Endothelial cell of umbilical vein (primary cell): ENCODE results near the gene TRMT112. TPM values are rescaled to one million over a fixed set of nuclear protein-coding genes. Genes with fewer than 3 reads are reported as not detected.

Source experiments
- BruUV-seq: library from RNA; stranded (reverse); fragments of 400-500 nt; replicated peaks from 2 replicates; lab custom pipeline; 2021; lab: Mats Ljungman, UMichigan
- CTCF ChIA-PET: fragments of 300-600, 350-600 bp; sonication (Branson Sonifier 250); formaldehyde crosslinking; loops from one replicate; lab custom pipeline; 2021; ENCODE audit warnings: antibody characterized with exemption, inconsistent platforms; lab: Charles Lee
- POLR2A ChIA-PET: fragments of 300-600, 350-600 bp; sonication (Branson Sonifier 250); formaldehyde crosslinking; loops from one replicate; lab custom pipeline; 2021; ENCODE audit warnings: antibody characterized with exemption, inconsistent platforms; lab: Charles Lee
- DNase-seq: peaks from one replicate; pipeline ENCODE4 v3.0.0-alpha.2; 2011; ENCODE audit warnings: low read depth, low spot score
- FAIRE-seq: peaks from 2 replicates; lab custom pipeline; 2011; peaks lifted over from hg19 to GRCh38; lab: Jason Lieb, UNC
- H2AFZ ChIP-seq: 2 replicates; pipeline ENCODE4 v1.6.0; 2012; ENCODE audit warnings: low read depth, low read length, control low read depth, inconsistent platforms
- H3K27ac ChIP-seq: 2 replicates; pipeline ENCODE4 v1.5.1; 2011; ENCODE audit warnings: low read depth, mild to moderate bottlenecking, control low read depth, low read length, moderate library complexity; ENCODE audit not compliant: insufficient read depth
- H3K27me3 ChIP-seq, 2 experiments: 2 replicates each; pipeline versions ENCODE4 v1.6.0 to v1.6.1; 2011; ENCODE audit warnings: low read length in 2 of 2, mixed read lengths in 1 of 2; ENCODE audit not compliant: control insufficient read depth in 2 of 2, insufficient read depth in 2 of 2
- H3K36me3 ChIP-seq, 2 experiments: 2 replicates in 1 of 2; 3 replicates in 1 of 2; pipeline ENCODE4 v1.5.1; 2011; ENCODE audit warnings: low read length in 2 of 2, mild to moderate bottlenecking in 1 of 2, moderate library complexity in 1 of 2; ENCODE audit not compliant: control insufficient read depth in 2 of 2, insufficient read depth in 2 of 2; ENCODE audit errors: extremely low read depth in 1 of 2
- H3K4me1 ChIP-seq: 3 replicates; pipeline ENCODE4 v1.5.1; 2011; ENCODE audit warnings: mild to moderate bottlenecking, low read length; ENCODE audit not compliant: control insufficient read depth, insufficient read depth; ENCODE audit errors: extremely low read depth
- H3K4me2 ChIP-seq: 2 replicates; pipeline ENCODE4 v1.6.1; 2011; ENCODE audit warnings: low read length, control low read depth, mixed read lengths; ENCODE audit not compliant: insufficient read depth
- H3K4me3 ChIP-seq, 3 experiments: fragments of 200-600 bp in 1 of 3; sonication (generic), shearing (Covaris generic) in 1 of 3; replicated peaks in 1 of 3; 2 replicates each; pipeline ENCODE4 v1.5.1; 2011 to 2016; ENCODE audit warnings: control low read depth in 3 of 3, low read length in 3 of 3, mild to moderate bottlenecking in 2 of 3, inconsistent platforms in 1 of 3, low read depth in 1 of 3, moderate library complexity in 1 of 3; ENCODE audit not compliant: insufficient read depth in 1 of 3
- H3K79me2 ChIP-seq: 2 replicates; pipeline ENCODE4 v1.6.0; 2012; ENCODE audit warnings: low read length, inconsistent platforms; ENCODE audit not compliant: control insufficient read depth, insufficient read depth
- H3K9ac ChIP-seq: replicated peaks from 2 replicates; pipeline ENCODE3; 2011; ENCODE audit warnings: low read length, control low read depth; ENCODE audit not compliant: insufficient read depth; ENCODE audit errors: extremely low read depth
- H3K9me1 ChIP-seq: replicated peaks from 3 replicates; pipeline ENCODE4 v1.6.0; 2011; ENCODE audit warnings: mild to moderate bottlenecking, low read length; ENCODE audit not compliant: control insufficient read depth, insufficient read depth; ENCODE audit errors: extremely low read depth
- H3K9me3 ChIP-seq: replicated peaks from 2 replicates; pipeline ENCODE4 v1.5.1; 2012; ENCODE audit warnings: low read length, inconsistent platforms; ENCODE audit not compliant: control insufficient read depth, insufficient read depth
- H4K20me1 ChIP-seq: replicated peaks from 2 replicates; pipeline ENCODE3; 2011; ENCODE audit warnings: mild to moderate bottlenecking, low read length; ENCODE audit not compliant: control insufficient read depth, insufficient read depth; ENCODE audit errors: extremely low read depth
- EZH2 ChIP-seq: IDR thresholded peaks from 2 replicates; pipeline ENCODE4 v1.6.1; 2012; ENCODE audit warnings: borderline replicate concordance, low read depth, mild to moderate bottlenecking, moderate library complexity, low read length, inconsistent platforms; ENCODE audit not compliant: severe bottlenecking
- FOS ChIP-seq: IDR thresholded peaks from 2 replicates; pipeline ENCODE4 v1.6.1; 2011; ENCODE audit warnings: mild to moderate bottlenecking, low read length, moderate library complexity, borderline replicate concordance; ENCODE audit not compliant: insufficient read depth
- GATA2 ChIP-seq: IDR thresholded peaks from 2 replicates; pipeline ENCODE4 v1.7.0; 2011; ENCODE audit warnings: low read depth, mild to moderate bottlenecking, moderate library complexity, mixed read lengths, low read length; ENCODE audit not compliant: insufficient read length, insufficient read depth
- JUN ChIP-seq: IDR thresholded peaks from 2 replicates; pipeline ENCODE4 v1.6.1; 2011; ENCODE audit warnings: borderline replicate concordance, low read depth; ENCODE audit not compliant: insufficient read length, insufficient read depth
- MAX ChIP-seq: IDR thresholded peaks from 2 replicates; pipeline ENCODE4 v1.6.1; 2011; ENCODE audit not compliant: insufficient read depth, insufficient read length
- MYC ChIP-seq: IDR thresholded peaks from one replicate; pipeline ENCODE4 v1.6.1; 2011; ENCODE audit warnings: mild to moderate bottlenecking, low read depth, low read length
- POLR2A ChIP-seq: IDR thresholded peaks from 2 replicates; pipeline ENCODE4 v1.6.1; 2012; ENCODE audit warnings: low read depth, mild to moderate bottlenecking, control low read depth, low read length
- POLR2AphosphoS5 ChIP-seq: IDR thresholded peaks from 2 replicates; pipeline ENCODE4 v1.6.1; 2012; ENCODE audit warnings: low read depth, mild to moderate bottlenecking, control low read depth, low read length, moderate library complexity; ENCODE audit not compliant: insufficient read depth
- dilution Hi-C: fragments of 300-500 bp; cut with MboI; formaldehyde crosslinking; loops from one replicate; pipeline ENCODE4 v1.15.0; 2019; ENCODE audit warnings: low sequenced_read_pairs; ENCODE audit not compliant: extremely low pct_ligation_motif_present
- intact Hi-C: fragments of 100-400 bp; cut with micrococcal nuclease; formaldehyde crosslinking; loops from one replicate; pipeline ENCODE4 v1.10.0; 2022
- polyA plus RNA-seq, 4 experiments: library from polyadenylated mRNA; depleted of rRNA in 3 of 4; stranded (reverse) in 3 of 4; unstranded in 1 of 4; fragments of >200 nt; gene quantifications; 2 replicates each; pipeline versions ENCODE4 v1.2.1 to v1.2.3, GENCODE V29; 2011 to 2012; ENCODE audit warnings: missing spikeins in 1 of 4
- total RNA-seq: library from RNA; stranded (reverse); gene quantifications from 2 replicates; pipeline ENCODE4 v1.2.3, GENCODE V29; 2021
- TF ChIP-seq, protein P1 (sequence below), 2 donors: IDR thresholded peaks; 1 replicate in 1 of 2; 2 replicates in 1 of 2; pipeline ENCODE4 v1.5.1; 2011; ENCODE audit warnings: low read length in 2 of 2, mild to moderate bottlenecking in 2 of 2, moderate library complexity in 2 of 2, control low read depth in 1 of 2, inconsistent platforms in 1 of 2, low read depth in 1 of 2; ENCODE audit not compliant: insufficient read depth in 1 of 2; ENCODE audit errors: extremely low read depth in 1 of 2

The TRMT112 gene
- total and polyA plus RNA-seq, 2 donors (not counting 3 experiments of a cell fraction or from before 2014, with no cell fraction given): 195 to 575 TPM

DNA sequence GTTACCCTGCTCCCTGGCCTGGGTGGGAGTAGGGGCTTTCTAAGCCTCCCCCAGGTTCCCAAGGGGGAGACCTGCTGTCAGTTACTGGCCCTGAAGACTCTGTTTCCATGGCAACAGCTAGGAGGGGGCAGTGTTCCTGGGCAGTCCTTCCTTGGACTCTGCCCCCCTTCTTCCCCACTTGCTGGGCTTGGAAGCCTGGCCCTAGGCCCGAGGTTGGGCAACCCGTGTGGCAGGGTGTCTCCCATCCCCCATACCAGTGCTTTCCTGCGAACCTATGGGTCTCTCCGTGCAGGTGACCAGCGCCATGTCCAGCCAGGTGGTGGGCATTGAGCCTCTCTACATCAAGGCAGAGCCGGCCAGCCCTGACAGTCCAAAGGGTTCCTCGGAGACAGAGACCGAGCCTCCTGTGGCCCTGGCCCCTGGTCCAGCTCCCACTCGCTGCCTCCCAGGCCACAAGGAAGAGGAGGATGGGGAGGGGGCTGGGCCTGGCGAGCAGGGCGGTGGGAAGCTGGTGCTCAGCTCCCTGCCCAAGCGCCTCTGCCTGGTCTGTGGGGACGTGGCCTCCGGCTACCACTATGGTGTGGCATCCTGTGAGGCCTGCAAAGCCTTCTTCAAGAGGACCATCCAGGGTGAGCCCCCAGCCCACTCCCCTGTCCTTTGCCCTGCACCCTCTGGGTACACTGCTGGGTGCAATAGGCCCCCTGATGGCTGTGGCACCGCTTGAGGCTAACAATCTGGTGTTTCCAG lies 10.3 kb downstream of the TRMT112 start:
- intact Hi-C loops: no loop called here
- BruUV-seq: no TSS peak
- Histone ChIP-seq H3K9ac (no peak overlapping the region), H3K9me1 (no peaks in the 10 kb centered on the region), H3K36me3 (no peaks in the 10 kb centered on the region), H3K79me2 (peaks cover 10% of the 10 kb centered on the region), H3K27me3 (no peaks in the 10 kb centered on the region), H4K20me1 (no peaks in the 10 kb centered on the region), H3K9me3 (no peaks in the 10 kb centered on the region), H3K4me2 (no peak overlapping the region), H3K4me1 (peaks cover 6% of the 10 kb centered on the region), H2AFZ (no peak overlapping the region), H3K27ac (no peak overlapping the region), H3K4me3 (no peak overlapping the region)
- ChIA-PET CTCF (interaction anchor here (0.7 to 6.7 kb wide), 6 partner anchors 10 to 101 kb away, joined by 3 to 413 read pairs (median 4); partner anchors contain the start of genes FERMT3, PRDX5 and TRMT112), POLR2A (no interaction called here)
- DNase-seq: no peak
- dilution Hi-C loops: no loop called here
- no peak for FAIRE-seq
- TF ChIP-seq GATA2 (no peak), POLR2A (no peak), FOS (no peak), EZH2 (no peak), MAX (no peak), MYC (no peak), POLR2AphosphoS5 (no peak), JUN (no peak)
- TF ChIP-seq, protein P1, sequence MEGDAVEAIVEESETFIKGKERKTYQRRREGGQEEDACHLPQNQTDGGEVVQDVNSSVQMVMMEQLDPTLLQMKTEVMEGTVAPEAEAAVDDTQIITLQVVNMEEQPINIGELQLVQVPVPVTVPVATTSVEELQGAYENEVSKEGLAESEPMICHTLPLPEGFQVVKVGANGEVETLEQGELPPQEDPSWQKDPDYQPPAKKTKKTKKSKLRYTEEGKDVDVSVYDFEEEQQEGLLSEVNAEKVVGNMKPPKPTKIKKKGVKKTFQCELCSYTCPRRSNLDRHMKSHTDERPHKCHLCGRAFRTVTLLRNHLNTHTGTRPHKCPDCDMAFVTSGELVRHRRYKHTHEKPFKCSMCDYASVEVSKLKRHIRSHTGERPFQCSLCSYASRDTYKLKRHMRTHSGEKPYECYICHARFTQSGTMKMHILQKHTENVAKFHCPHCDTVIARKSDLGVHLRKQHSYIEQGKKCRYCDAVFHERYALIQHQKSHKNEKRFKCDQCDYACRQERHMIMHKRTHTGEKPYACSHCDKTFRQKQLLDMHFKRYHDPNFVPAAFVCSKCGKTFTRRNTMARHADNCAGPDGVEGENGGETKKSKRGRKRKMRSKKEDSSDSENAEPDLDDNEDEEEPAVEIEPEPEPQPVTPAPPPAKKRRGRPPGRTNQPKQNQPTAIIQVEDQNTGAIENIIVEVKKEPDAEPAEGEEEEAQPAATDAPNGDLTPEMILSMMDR (IDR thresholded peaks at IDR 0.05; ENCODE audit: extremely low read depth in 1 of 2, insufficient read depth in 1 of 2, low read depth in 1 of 2, low read length in 2 of 2): no peak
